ENCODE data around the gene SLC22A23.
"Not testable (repeated sequence)": the region's sequence is repeated elsewhere in the genome, so short reads cannot be mapped to it uniquely, and the experiment has no call there.

SLC22A23 gene

GRCh38 chr6:3403238-3404173 lies 53.3 kb downstream of the SLC22A23 start:
- no peak for DNase-seq (ENCODE audit: low read depth)

- DNase-seq (ENCODE audit: low read depth): no peak
These were observed 54.3 kb downstream of the SLC22A23 start for GRCh38 chr6:3402310-3403237.

- DNase-seq (ENCODE audit: low read depth): no peak
These were observed 56.7 kb downstream of the SLC22A23 start for GRCh38 chr6:3400162-3400561.

GRCh38 chr6:3398755-3399696 lies 57.8 kb downstream of the SLC22A23 start:
- DNase-seq (ENCODE audit: low read depth): no peak

GRCh38 chr6:3398165-3398562 lies 58.7 kb downstream of the SLC22A23 start:
- DNase-seq (ENCODE audit: low read depth): no peak

GRCh38 chr6:3397229-3398164 lies 59.4 kb downstream of the SLC22A23 start:
- DNase-seq (ENCODE audit: low read depth): no peak

GRCh38 chr6:3396503-3397180 lies 60.2 kb downstream of the SLC22A23 start:
- DNase-seq (ENCODE audit: low read depth): no peak

- no peak for DNase-seq (ENCODE audit: low read depth)
These were observed 62.2 kb downstream of the SLC22A23 start for GRCh38 chr6:3394671-3395070.

- no peak for DNase-seq (ENCODE audit: low read depth)
These were observed 63.0 kb downstream of the SLC22A23 start for GRCh38 chr6:3393836-3394202.

- DNase-seq (ENCODE audit: low read depth): no peak
These were observed 63.7 kb downstream of the SLC22A23 start for GRCh38 chr6:3392930-3393835.

GRCh38 chr6:3391902-3392458 lies 64.9 kb downstream of the SLC22A23 start:
- no peak for DNase-seq (ENCODE audit: low read depth)

GRCh38 chr6:3390698-3391097 lies 66.2 kb downstream of the SLC22A23 start:
- DNase-seq (ENCODE audit: low read depth): peak; percentile 71

- DNase-seq (ENCODE audit: low read depth): no peak
These were observed 67.3 kb downstream of the SLC22A23 start for GRCh38 chr6:3389390-3390167.

- no peak for DNase-seq (ENCODE audit: low read depth)
These were observed 68.1 kb downstream of the SLC22A23 start for GRCh38 chr6:3388786-3389185.

- DNase-seq (ENCODE audit: low read depth): no peak
These were observed 70.4 kb downstream of the SLC22A23 start for GRCh38 chr6:3386374-3386857.

GRCh38 chr6:3385660-3386151 lies 71.1 kb downstream of the SLC22A23 start:
- DNase-seq (ENCODE audit: low read depth): no peak

- DNase-seq (ENCODE audit: low read depth): not testable (repeated sequence)
These were observed 71.7 kb downstream of the SLC22A23 start for GRCh38 chr6:3385181-3385580.

Measured in non-pigmented ciliary epithelial cell (primary cell).